ENCODE measurements around the gene UNC5A.
"Not testable (repeated sequence)": the region's sequence is repeated elsewhere in the genome, so short reads cannot be mapped to it uniquely, and the experiment has no call there.

DNA sequence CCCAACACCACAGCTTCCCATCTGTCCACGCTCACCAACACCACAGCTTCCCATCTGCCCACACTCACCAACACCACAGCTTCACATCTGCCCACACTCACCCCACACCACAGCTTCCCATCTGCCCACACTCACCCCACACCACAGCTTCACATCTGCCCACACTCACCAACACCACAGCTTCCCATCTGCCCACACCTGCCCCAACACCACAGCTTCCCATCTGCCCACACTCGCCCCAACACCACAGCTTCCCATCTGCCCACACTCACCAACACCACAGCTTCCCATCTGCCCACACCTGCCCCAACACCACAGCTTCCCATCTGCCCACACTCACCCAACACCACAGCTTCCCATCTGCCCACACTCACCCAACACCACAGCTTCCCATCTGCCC lies 62.2 kb downstream of the UNC5A start:
- not testable (repeated sequence) for TF ChIP-seq TCF7L2 (IDR thresholded peaks at IDR 0.05; ENCODE audit: low read depth, low read length)
- TF ChIP-seq, protein P1, sequence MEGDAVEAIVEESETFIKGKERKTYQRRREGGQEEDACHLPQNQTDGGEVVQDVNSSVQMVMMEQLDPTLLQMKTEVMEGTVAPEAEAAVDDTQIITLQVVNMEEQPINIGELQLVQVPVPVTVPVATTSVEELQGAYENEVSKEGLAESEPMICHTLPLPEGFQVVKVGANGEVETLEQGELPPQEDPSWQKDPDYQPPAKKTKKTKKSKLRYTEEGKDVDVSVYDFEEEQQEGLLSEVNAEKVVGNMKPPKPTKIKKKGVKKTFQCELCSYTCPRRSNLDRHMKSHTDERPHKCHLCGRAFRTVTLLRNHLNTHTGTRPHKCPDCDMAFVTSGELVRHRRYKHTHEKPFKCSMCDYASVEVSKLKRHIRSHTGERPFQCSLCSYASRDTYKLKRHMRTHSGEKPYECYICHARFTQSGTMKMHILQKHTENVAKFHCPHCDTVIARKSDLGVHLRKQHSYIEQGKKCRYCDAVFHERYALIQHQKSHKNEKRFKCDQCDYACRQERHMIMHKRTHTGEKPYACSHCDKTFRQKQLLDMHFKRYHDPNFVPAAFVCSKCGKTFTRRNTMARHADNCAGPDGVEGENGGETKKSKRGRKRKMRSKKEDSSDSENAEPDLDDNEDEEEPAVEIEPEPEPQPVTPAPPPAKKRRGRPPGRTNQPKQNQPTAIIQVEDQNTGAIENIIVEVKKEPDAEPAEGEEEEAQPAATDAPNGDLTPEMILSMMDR (IDR thresholded peaks at IDR 0.05) = not testable (repeated sequence)
- TF ChIP-seq, protein P2, sequence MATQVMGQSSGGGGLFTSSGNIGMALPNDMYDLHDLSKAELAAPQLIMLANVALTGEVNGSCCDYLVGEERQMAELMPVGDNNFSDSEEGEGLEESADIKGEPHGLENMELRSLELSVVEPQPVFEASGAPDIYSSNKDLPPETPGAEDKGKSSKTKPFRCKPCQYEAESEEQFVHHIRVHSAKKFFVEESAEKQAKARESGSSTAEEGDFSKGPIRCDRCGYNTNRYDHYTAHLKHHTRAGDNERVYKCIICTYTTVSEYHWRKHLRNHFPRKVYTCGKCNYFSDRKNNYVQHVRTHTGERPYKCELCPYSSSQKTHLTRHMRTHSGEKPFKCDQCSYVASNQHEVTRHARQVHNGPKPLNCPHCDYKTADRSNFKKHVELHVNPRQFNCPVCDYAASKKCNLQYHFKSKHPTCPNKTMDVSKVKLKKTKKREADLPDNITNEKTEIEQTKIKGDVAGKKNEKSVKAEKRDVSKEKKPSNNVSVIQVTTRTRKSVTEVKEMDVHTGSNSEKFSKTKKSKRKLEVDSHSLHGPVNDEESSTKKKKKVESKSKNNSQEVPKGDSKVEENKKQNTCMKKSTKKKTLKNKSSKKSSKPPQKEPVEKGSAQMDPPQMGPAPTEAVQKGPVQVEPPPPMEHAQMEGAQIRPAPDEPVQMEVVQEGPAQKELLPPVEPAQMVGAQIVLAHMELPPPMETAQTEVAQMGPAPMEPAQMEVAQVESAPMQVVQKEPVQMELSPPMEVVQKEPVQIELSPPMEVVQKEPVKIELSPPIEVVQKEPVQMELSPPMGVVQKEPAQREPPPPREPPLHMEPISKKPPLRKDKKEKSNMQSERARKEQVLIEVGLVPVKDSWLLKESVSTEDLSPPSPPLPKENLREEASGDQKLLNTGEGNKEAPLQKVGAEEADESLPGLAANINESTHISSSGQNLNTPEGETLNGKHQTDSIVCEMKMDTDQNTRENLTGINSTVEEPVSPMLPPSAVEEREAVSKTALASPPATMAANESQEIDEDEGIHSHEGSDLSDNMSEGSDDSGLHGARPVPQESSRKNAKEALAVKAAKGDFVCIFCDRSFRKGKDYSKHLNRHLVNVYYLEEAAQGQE (IDR thresholded peaks at IDR 0.05; ENCODE audit: insufficient read depth in 1 of 2, low read depth in 2 of 2, low read length in 1 of 2) = not testable (repeated sequence)
